Activated T-helper 1 cell treated with Interleukin-2 at 50 U/mL for 16 hours (primary cell): Measurements from ENCODE around the gene LONRF2.
"Not testable (repeated sequence)": the region's sequence is repeated elsewhere in the genome, so short reads cannot be mapped to it uniquely, and the experiment has no call there.

Source experiments
- DNase-seq: peaks from one replicate; pipeline ENCODE4 v3.0.0-alpha.2; 2020; ENCODE audit warnings: low read depth

The LONRF2 gene

GRCh38 chr2:100321866-100322820 is at the start of gene LONRF2:
Gene LONRF2, minus strand, starts transcription at chr2:100322501. Its CDS starts 408 bp downstream, at chr2:100322093.
- DNase-seq = no peak

GRCh38 chr2:100367163-100367562 is 44.9 kb upstream of the LONRF2 start:
- no peak for DNase-seq

GRCh38 chr2:100365434-100365833 is 43.1 kb upstream of the LONRF2 start:
- DNase-seq = no peak

- not testable (repeated sequence) for DNase-seq
These were observed 40.0 kb upstream of the LONRF2 start for GRCh38 chr2:100362269-100362668.

GRCh38 chr2:100359576-100359975 is 37.3 kb upstream of the LONRF2 start:
- no peak for DNase-seq

- no peak for DNase-seq
These were observed 36.3 kb upstream of the LONRF2 start for GRCh38 chr2:100358554-100358953.

- no peak for DNase-seq
These were observed 30.2 kb upstream of the LONRF2 start for GRCh38 chr2:100352521-100352920.

GRCh38 chr2:100350661-100351185 is 28.4 kb upstream of the LONRF2 start:
- DNase-seq = no peak

GRCh38 chr2:100345144-100345543 is 22.8 kb upstream of the LONRF2 start:
- DNase-seq = not testable (repeated sequence)

GRCh38 chr2:100344433-100344832 is 22.1 kb upstream of the LONRF2 start:
- DNase-seq = no peak

GRCh38 chr2:100342466-100342865 is 20.2 kb upstream of the LONRF2 start:
- not testable (repeated sequence) for DNase-seq

GRCh38 chr2:100339823-100340222 is 17.5 kb upstream of the LONRF2 start:
- DNase-seq = no peak

GRCh38 chr2:100334929-100335328 is 12.6 kb upstream of the LONRF2 start:
- DNase-seq = no peak

- no peak for DNase-seq
These were observed 5.4 kb upstream of the LONRF2 start for GRCh38 chr2:100327742-100328141.

GRCh38 chr2:100321179-100321865 is 979 bp downstream of the LONRF2 start:
- no peak for DNase-seq

- DNase-seq = no peak
These were observed 1.6 kb downstream of the LONRF2 start for GRCh38 chr2:100320547-100321178.

- no peak for DNase-seq
These were observed 4.7 kb downstream of the LONRF2 start for GRCh38 chr2:100317634-100318033.

GRCh38 chr2:100309973-100310719 is 12.2 kb downstream of the LONRF2 start:
- no peak for DNase-seq

GRCh38 chr2:100309311-100309710 is 13.0 kb downstream of the LONRF2 start:
- DNase-seq = no peak

GRCh38 chr2:100303744-100304143 is 18.6 kb downstream of the LONRF2 start:
- DNase-seq = no peak

GRCh38 chr2:100302585-100302892 is 19.8 kb downstream of the LONRF2 start:
- DNase-seq = no peak
